Right atrium auricular region (tissue), 2 donors: Measurements from ENCODE around the gene CACHD1. TPM values are rescaled to one million over a fixed set of nuclear protein-coding genes. Genes with fewer than 3 reads are reported as not detected.
A peak's percentile ranks its signal among the peaks of the same experiment; 100 is the strongest.

Source experiments
- DNase-seq: peaks from one replicate; pipeline ENCODE4 v3.0.0-alpha.2; 2019; ENCODE audit warnings: low spot score
- H3K27ac ChIP-seq, 2 donors: fragments of 200-600 bp; sonication (generic); 1 replicate in 1 of 2; 2 replicates in 1 of 2; pipeline ENCODE4 v1.5.1; 2016 to 2019
- H3K27me3 ChIP-seq, 2 donors: fragments of 200-600 bp; sonication (generic); one replicate each; pipeline versions ENCODE4 v1.5.1 to v1.6.0; 2017 to 2019
- H3K36me3 ChIP-seq: fragments of 200-600 bp; sonication (generic); one replicate; pipeline ENCODE4 v1.5.1; 2016
- H3K4me1 ChIP-seq, 2 donors: fragments of 200-600 bp; sonication (generic); one replicate each; pipeline versions ENCODE4 v1.5.1 to v1.6.0; 2017 to 2019
- H3K4me3 ChIP-seq, 2 donors: fragments of 200-600 bp; sonication (generic); 1 replicate in 1 of 2; 2 replicates in 1 of 2; pipeline ENCODE4 v1.5.1; 2017 to 2019; ENCODE audit warnings: mild to moderate bottlenecking in 1 of 2, moderate library complexity in 1 of 2
- H3K9me3 ChIP-seq, 2 donors: fragments of 200-600 bp; sonication (generic); one replicate each; pipeline ENCODE4 v1.5.1; 2019
- CTCF ChIP-seq, 2 donors: fragments of 200-600 bp; sonication (generic); IDR thresholded peaks; one replicate each; pipeline ENCODE4 v1.5.1; 2019; ENCODE audit warnings: antibody characterized with exemption in 2 of 2
- total RNA-seq, 2 donors: library from RNA; depleted of rRNA; stranded (reverse); fragments of >200 nt; gene quantifications; one replicate each; pipeline ENCODE4 v1.1.0, GENCODE V29; 2016

Gene CACHD1
- 1 to 10 TPM; 3.1 to 8.5 TPM for total RNA-seq

GRCh38 chr1:64469977-64470664 lies at the start of gene CACHD1:
Gene CACHD1, plus strand, starts transcription at chr1:64470129. Its CDS starts 616 bp downstream, at chr1:64470745.
- peak in 1 of 2 donors; percentile 76 for TF ChIP-seq CTCF (IDR thresholded peaks at IDR 0.05)
- Histone ChIP-seq H3K4me1 (peaks cover 0 to 35% of the 10 kb centered on the region in 2 donors), H3K9me3 (no peaks in the 10 kb centered on the region), H3K27ac (peak within 1 kb of the TSS; percentile 79), H3K36me3 (no peaks in the 10 kb centered on the region), H3K4me3 (peak within 1 kb of the TSS; percentile 61 to 76), H3K27me3 (no peaks in the 10 kb centered on the region)
- peak; percentile 86 for DNase-seq

GRCh38 chr1:64421377-64421776 lies 48.6 kb upstream of the CACHD1 start:
- H3K4me3 ChIP-seq = no peak overlapping the region
- DNase-seq = no peak
- no peaks in the 10 kb centered on the region for H3K27me3 ChIP-seq
- no peak overlapping the region for H3K27ac ChIP-seq
- no peaks in the 10 kb centered on the region for H3K4me1 ChIP-seq
- no peaks in the 10 kb centered on the region for H3K9me3 ChIP-seq
- no peak for TF ChIP-seq CTCF (IDR thresholded peaks at IDR 0.05)
- H3K36me3 ChIP-seq = no peaks in the 10 kb centered on the region

DNA sequence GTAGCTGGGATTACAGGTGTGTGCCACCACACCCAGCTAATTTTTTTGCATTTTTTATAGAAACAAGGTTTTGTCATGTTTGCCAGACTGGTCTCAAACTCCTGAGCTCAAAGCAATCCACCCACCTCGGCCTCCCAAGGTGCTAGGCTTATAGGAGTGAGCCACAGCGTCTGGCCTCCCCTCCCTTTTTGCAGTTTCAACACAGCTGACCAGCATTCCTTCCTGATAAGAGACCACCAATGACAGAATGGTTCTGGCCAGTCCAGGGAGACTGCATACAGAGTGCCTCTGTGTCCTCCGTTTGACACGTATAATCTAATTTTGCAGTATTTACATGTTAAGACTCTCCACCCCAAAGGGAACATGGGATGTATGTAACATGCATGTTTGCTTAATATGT lies 46.4 kb upstream of the CACHD1 start:
- no peaks in the 10 kb centered on the region for H3K36me3 ChIP-seq

GRCh38 chr1:64424412-64424811 lies 45.5 kb upstream of the CACHD1 start:
- Histone ChIP-seq H3K36me3 (no peaks in the 10 kb centered on the region), H3K27ac (no peak overlapping the region), H3K4me1 (no peaks in the 10 kb centered on the region), H3K27me3 (no peaks in the 10 kb centered on the region), H3K9me3 (no peaks in the 10 kb centered on the region), H3K4me3 (no peak overlapping the region)
- no peak for TF ChIP-seq CTCF (IDR thresholded peaks at IDR 0.05)
- no peak for DNase-seq

More for the DNA sequence above, 46.4 kb upstream of the CACHD1 start:
- Histone ChIP-seq H3K27ac (no peak overlapping the region), H3K4me3 (no peak overlapping the region), H3K4me1 (no peaks in the 10 kb centered on the region), H3K9me3 (no peaks in the 10 kb centered on the region), H3K27me3 (no peaks in the 10 kb centered on the region)
- no peak for TF ChIP-seq CTCF (IDR thresholded peaks at IDR 0.05)
- DNase-seq = no peak

GRCh38 chr1:64425521-64425920 lies 44.4 kb upstream of the CACHD1 start:
- no peak for TF ChIP-seq CTCF (IDR thresholded peaks at IDR 0.05)
- Histone ChIP-seq H3K27me3 (no peaks in the 10 kb centered on the region), H3K4me3 (no peak overlapping the region), H3K27ac (no peak overlapping the region), H3K9me3 (no peaks in the 10 kb centered on the region), H3K36me3 (no peaks in the 10 kb centered on the region), H3K4me1 (no peaks in the 10 kb centered on the region)
- no peak for DNase-seq

- TF ChIP-seq CTCF (IDR thresholded peaks at IDR 0.05) = no peak
- no peaks in the 10 kb centered on the region for H3K4me1 ChIP-seq
Observed at GRCh38 chr1:64426681-64427080, 43.2 kb upstream of the CACHD1 start.

More at GRCh38 chr1:64426681-64427080, 43.2 kb upstream of the CACHD1 start:
- Histone ChIP-seq H3K27me3 (no peaks in the 10 kb centered on the region), H3K4me3 (no peak overlapping the region), H3K36me3 (no peaks in the 10 kb centered on the region), H3K27ac (no peak overlapping the region), H3K9me3 (no peaks in the 10 kb centered on the region)
- DNase-seq = no peak
